PC-9 (cell line): ENCODE measurements around the gene TRIM69. TPM values are rescaled to one million over a fixed set of nuclear protein-coding genes. Genes with fewer than 3 reads are reported as not detected.
"Not testable (repeated sequence)": the region's sequence is repeated elsewhere in the genome, so short reads cannot be mapped to it uniquely, and the experiment has no call there.

Source experiments
- BruUV-seq: library from RNA; stranded (reverse); fragments of 400-500 nt; replicated peaks from 2 replicates; lab custom pipeline; 2021; lab: Mats Ljungman, UMichigan
- CTCF ChIA-PET: fragments of 300-600 bp; sonication (Branson Sonifier 250); formaldehyde crosslinking; loops from one replicate; lab custom pipeline; 2022; ENCODE audit warnings: antibody characterized with exemption; lab: Charles Lee
- POLR2A ChIA-PET: fragments of 300-600 bp; sonication (Branson Sonifier 250); formaldehyde crosslinking; loops from one replicate; lab custom pipeline; 2022; ENCODE audit warnings: antibody characterized with exemption; ENCODE audit not compliant: unreplicated experiment; lab: Charles Lee
- DNase-seq, 2 experiments: peaks; one replicate each; pipeline versions ENCODE4 v3.0.0 to v3.0.0-alpha.2; 2015 to 2022; ENCODE audit warnings: mixed read lengths in 1 of 2
- H2AFZ ChIP-seq: fragments of 200-600 bp; sonication (generic); 2 replicates; pipeline ENCODE4 v1.8.1; 2017; ENCODE audit warnings: antibody characterized with exemption
- H3F3A ChIP-seq: fragments of 200-600 bp; sonication (generic); 2 replicates; pipeline ENCODE4 v1.8.1; 2017; ENCODE audit warnings: antibody characterized with exemption, mild to moderate bottlenecking, low read depth; ENCODE audit not compliant: insufficient read depth
- H3K27ac ChIP-seq: fragments of 200-600 bp; sonication (generic); 2 replicates; pipeline ENCODE4 v1.6.1; 2016; ENCODE audit warnings: mixed run types
- H3K27me3 ChIP-seq: fragments of 200-600 bp; sonication (generic); 2 replicates; pipeline ENCODE4 v1.6.1; 2016; ENCODE audit warnings: low read depth, mixed run types; ENCODE audit not compliant: insufficient read depth
- H3K36me3 ChIP-seq: fragments of 200-600 bp; sonication (generic); 2 replicates; pipeline ENCODE4 v1.6.1; 2016; ENCODE audit warnings: low read depth, mixed run types
- H3K4me1 ChIP-seq: fragments of 200-600 bp; sonication (generic); replicated peaks from 2 replicates; pipeline ENCODE4 v1.6.1; 2016; ENCODE audit warnings: mixed run types; ENCODE audit not compliant: insufficient read depth
- H3K4me2 ChIP-seq: fragments of 200-600 bp; sonication (generic); 2 replicates; pipeline ENCODE4 v1.6.1; 2017; ENCODE audit warnings: mixed run types
- H3K4me3 ChIP-seq: fragments of 200-600 bp; sonication (generic); 2 replicates; pipeline ENCODE4 v1.6.1; 2016; ENCODE audit warnings: mixed run types
- H3K79me2 ChIP-seq: fragments of 200-600 bp; sonication (generic); 2 replicates; pipeline ENCODE4 v1.6.1; 2017; ENCODE audit warnings: low read depth, mixed run types
- H3K9me2 ChIP-seq: fragments of 200-600 bp; sonication (generic); 2 replicates; pipeline ENCODE4 v1.8.1; 2017; ENCODE audit warnings: mild to moderate bottlenecking; ENCODE audit not compliant: insufficient read depth
- H3K9me3 ChIP-seq: fragments of 200-600 bp; sonication (generic); 2 replicates; pipeline ENCODE4 v1.8.1; 2016; ENCODE audit warnings: low read depth; ENCODE audit not compliant: insufficient read depth
- H4K20me1 ChIP-seq: fragments of 200-600 bp; sonication (generic); 2 replicates; pipeline ENCODE4 v1.8.1; 2017; ENCODE audit not compliant: insufficient read depth
- EZH2 ChIP-seq: fragments of 200-600 bp; sonication (generic); IDR thresholded peaks from 2 replicates; pipeline ENCODE4 v1.8.0; 2017; ENCODE audit warnings: antibody characterized with exemption, low read depth
- intact Hi-C: fragments of 100-400 bp; cut with micrococcal nuclease; formaldehyde crosslinking; loops from one replicate; pipeline ENCODE4 v1.10.0; 2022; ENCODE audit not compliant: unreplicated experiment
- total RNA-seq: library from RNA; stranded (reverse); gene quantifications from 2 replicates; pipeline ENCODE4 v1.2.3, GENCODE V29; 2021
- TF ChIP-seq, protein P1 (sequence below): fragments of 200-600 bp; sonication (generic); conservative IDR thresholded peaks from 2 replicates; pipeline ENCODE4 v1.6.1; 2017; ENCODE audit warnings: mixed run types, antibody characterized with exemption, mild to moderate bottlenecking, moderate library complexity

The TRIM69 gene
- total RNA-seq, 1 experiment from 2014 or later, result 17.4 TPM

DNA sequence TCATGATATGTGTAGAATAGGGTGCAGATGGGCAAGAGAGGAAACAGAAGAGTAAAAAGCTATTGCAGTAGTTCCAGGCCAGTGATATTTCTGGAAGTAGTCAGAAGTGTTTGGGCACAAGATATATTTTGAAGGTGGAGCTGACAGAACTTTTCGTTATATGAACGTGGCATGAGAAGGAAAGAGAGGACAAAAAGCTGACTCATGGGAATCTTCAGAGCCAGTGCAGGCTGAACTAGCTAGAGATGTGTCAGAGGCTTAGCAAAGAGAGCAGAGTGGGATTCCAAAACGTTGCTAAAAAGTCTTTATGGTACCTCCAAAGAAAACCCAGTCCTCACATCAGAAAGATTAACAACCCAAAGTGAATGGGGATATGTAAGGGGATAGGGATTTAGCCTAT lies 28.7 kb downstream of the TRIM69 start:
- H3K9me2 ChIP-seq, result no peaks in the 10 kb centered on the region; the same call in 1 of the 2 replicates
- H3K4me3 ChIP-seq, result no peak overlapping the region
- peaks cover under 1% of the 10 kb centered on the region; the same call in 1 of the 2 replicates for H3K9me3 ChIP-seq
- H3K4me2 ChIP-seq, result no peak overlapping the region
- H3K27me3 ChIP-seq, result no peaks in the 10 kb centered on the region
- CTCF ChIA-PET, result interaction anchor here (0.7 kb wide), 1 partner anchor 102 kb away, joined by 6 read pairs; the partner anchor contains the start of gene SPG11
- BruUV-seq, result no TSS peak
- intact Hi-C loops, result no loop called here
- no peaks in the 10 kb centered on the region for H3K4me1 ChIP-seq
- DNase-seq, result no peak
- H3K36me3 ChIP-seq, result no peaks in the 10 kb centered on the region
- H4K20me1 ChIP-seq, result no peaks in the 10 kb centered on the region
- no peak for TF ChIP-seq EZH2
- TF ChIP-seq, protein P1, sequence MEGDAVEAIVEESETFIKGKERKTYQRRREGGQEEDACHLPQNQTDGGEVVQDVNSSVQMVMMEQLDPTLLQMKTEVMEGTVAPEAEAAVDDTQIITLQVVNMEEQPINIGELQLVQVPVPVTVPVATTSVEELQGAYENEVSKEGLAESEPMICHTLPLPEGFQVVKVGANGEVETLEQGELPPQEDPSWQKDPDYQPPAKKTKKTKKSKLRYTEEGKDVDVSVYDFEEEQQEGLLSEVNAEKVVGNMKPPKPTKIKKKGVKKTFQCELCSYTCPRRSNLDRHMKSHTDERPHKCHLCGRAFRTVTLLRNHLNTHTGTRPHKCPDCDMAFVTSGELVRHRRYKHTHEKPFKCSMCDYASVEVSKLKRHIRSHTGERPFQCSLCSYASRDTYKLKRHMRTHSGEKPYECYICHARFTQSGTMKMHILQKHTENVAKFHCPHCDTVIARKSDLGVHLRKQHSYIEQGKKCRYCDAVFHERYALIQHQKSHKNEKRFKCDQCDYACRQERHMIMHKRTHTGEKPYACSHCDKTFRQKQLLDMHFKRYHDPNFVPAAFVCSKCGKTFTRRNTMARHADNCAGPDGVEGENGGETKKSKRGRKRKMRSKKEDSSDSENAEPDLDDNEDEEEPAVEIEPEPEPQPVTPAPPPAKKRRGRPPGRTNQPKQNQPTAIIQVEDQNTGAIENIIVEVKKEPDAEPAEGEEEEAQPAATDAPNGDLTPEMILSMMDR, result no peak
- H3K27ac ChIP-seq, result no peak overlapping the region
- no peak overlapping the region for H2AFZ ChIP-seq
- POLR2A ChIA-PET, result no interaction called here
- H3F3A ChIP-seq, result no peaks in the 10 kb centered on the region
- no peaks in the 10 kb centered on the region for H3K79me2 ChIP-seq

DNA sequence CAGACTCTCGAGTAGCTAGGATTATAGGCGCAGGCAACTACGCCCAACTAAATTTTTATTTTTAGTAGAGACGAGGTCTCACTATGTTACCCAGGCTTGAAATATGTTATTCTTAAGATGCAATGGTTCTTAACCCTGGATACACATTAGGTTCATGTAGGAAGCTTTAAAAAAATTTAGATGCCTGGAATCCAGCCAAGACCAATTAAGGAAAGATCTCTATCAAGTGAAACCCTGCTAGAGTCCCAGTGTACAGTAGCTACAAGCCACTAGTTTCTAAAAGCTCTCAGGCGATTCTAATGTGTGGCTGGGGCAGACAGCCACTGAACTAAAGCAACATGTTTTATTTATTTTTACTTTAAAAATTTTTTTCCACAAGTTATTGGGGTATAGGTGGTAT lies 33.2 kb downstream of the TRIM69 start:
- POLR2A ChIA-PET, result interaction anchor here (0.5 kb wide), 1 partner anchor 125 kb away, joined by 6 read pairs; no protein-coding TSS in a partner anchor
- TF ChIP-seq EZH2, result no peak
- TF ChIP-seq, protein P1, result no peak
- H3K79me2 ChIP-seq, result no peaks in the 10 kb centered on the region
- H4K20me1 ChIP-seq, result no peaks in the 10 kb centered on the region
- CTCF ChIA-PET, result no interaction called here
- H3K4me3 ChIP-seq, result no peak overlapping the region
- intact Hi-C loops, result no loop called here
- H3F3A ChIP-seq, result no peaks in the 10 kb centered on the region
- no peaks in the 10 kb centered on the region for H3K4me1 ChIP-seq
- no peaks in the 10 kb centered on the region for H3K36me3 ChIP-seq
- H2AFZ ChIP-seq, result no peak overlapping the region
- no peaks in the 10 kb centered on the region for H3K27me3 ChIP-seq
- no TSS peak for BruUV-seq
- no peak for DNase-seq
- H3K27ac ChIP-seq, result no peak overlapping the region
- H3K4me2 ChIP-seq, result no peak overlapping the region
- peaks cover 4% of the 10 kb centered on the region; the same call in 1 of the 2 replicates for H3K9me3 ChIP-seq
- H3K9me2 ChIP-seq, result no peaks in the 10 kb centered on the region; the same call in 1 of the 2 replicates

DNA sequence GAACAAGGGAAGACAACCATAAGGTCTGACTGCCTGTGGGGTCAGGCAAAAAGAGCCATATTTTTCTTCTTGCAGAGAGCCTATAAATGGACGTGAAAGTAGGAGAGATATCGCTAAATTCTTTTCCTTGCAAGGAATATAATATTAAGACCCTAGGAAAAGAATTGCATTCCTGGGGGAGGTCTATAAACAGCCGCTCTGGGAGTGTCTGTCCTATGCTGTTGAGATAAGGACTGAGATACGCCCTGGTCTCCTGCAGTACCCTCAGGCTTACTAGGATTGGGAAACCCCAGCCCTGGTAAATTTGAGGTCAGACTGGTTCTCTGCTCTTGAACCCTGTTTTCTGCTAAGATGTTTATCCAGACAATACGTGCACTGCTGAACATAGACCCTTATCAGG lies 34.4 kb downstream of the TRIM69 start:
- H3F3A ChIP-seq, H3K4me3 ChIP-seq, DNase-seq, H3K27me3 ChIP-seq, H2AFZ ChIP-seq, H3K27ac ChIP-seq, H3K79me2 ChIP-seq, H3K4me2 ChIP-seq, H3K9me3 ChIP-seq, POLR2A ChIA-PET, H3K4me1 ChIP-seq, CTCF ChIA-PET, H3K9me2 ChIP-seq, H4K20me1 ChIP-seq, intact Hi-C loops, BruUV-seq, H3K36me3 ChIP-seq: not testable (repeated sequence)

DNA sequence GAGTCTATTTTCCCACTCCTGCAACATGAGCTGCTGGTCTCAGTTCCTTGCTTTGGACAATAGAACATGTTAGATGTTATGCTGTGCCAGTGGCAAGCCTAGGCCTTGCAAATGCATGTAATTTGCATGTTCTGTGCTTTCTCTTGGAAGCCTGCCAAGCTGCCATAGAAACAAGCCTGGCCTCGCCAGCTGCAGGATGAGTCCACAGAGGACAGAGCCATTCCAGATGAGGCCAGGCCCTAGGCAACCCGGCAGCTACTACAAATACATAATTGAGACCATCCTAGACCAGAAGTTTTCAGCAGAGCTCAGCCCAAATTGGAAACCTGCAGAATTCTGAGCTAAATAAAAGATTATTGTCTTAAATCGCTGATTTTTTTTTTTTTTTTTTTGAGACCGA lies 39.6 kb downstream of the TRIM69 start:
- Histone ChIP-seq H3K4me1 (no peaks in the 10 kb centered on the region), H3K4me3 (no peak overlapping the region), H2AFZ (no peak overlapping the region), H3F3A (no peaks in the 10 kb centered on the region), H3K27ac (no peak overlapping the region), H3K27me3 (no peaks in the 10 kb centered on the region), H3K4me2 (no peak overlapping the region), H3K9me2 (no peaks in the 10 kb centered on the region), H3K79me2 (no peaks in the 10 kb centered on the region), H3K36me3 (no peaks in the 10 kb centered on the region), H3K9me3 (no peaks in the 10 kb centered on the region), H4K20me1 (no peaks in the 10 kb centered on the region)
- DNase-seq, result no peak
- intact Hi-C loops, result no loop called here
- ChIA-PET POLR2A (interaction anchor here (0.5 kb wide), 1 partner anchor 22 kb away, joined by 3 read pairs; no protein-coding TSS in a partner anchor), CTCF (no interaction called here)
- BruUV-seq, result no TSS peak
- TF ChIP-seq EZH2, result no peak
- TF ChIP-seq, protein P1, result no peak
